ENCODE measurements around the gene RAB40B. TPM values are rescaled to one million over a fixed set of nuclear protein-coding genes. Genes with fewer than 3 reads are reported as not detected.

The RAB40B gene
- total RNA-seq, 1 donor from 2014 or later, result 11.5 TPM

GRCh38 chr17:82709676-82710498, 11.4 kb upstream of the RAB40B start:
- H3K36me3 ChIP-seq, result no peaks in the 10 kb centered on the region
- H3K9me3 ChIP-seq, result no peaks in the 10 kb centered on the region
- DNase-seq (no peak), ATAC-seq (no peak)
- no peak overlapping the region for H3K27ac ChIP-seq
- no peak overlapping the region for H3K4me3 ChIP-seq
- intact Hi-C loops (cut with DNase I), result no loop called here
- TF ChIP-seq CTCF (IDR thresholded peaks at IDR 0.05), result no peak
- H3K27me3 ChIP-seq, result no peaks in the 10 kb centered on the region
- H3K4me1 ChIP-seq, result no peaks in the 10 kb centered on the region

- TF ChIP-seq CTCF (IDR thresholded peaks at IDR 0.05), result no peak
- Histone ChIP-seq H3K4me3 (no peak overlapping the region), H3K27ac (no peak overlapping the region), H3K27me3 (no peaks in the 10 kb centered on the region), H3K36me3 (no peaks in the 10 kb centered on the region), H3K4me1 (no peaks in the 10 kb centered on the region), H3K9me3 (no peaks in the 10 kb centered on the region)
- no peak for ATAC-seq
- no peak for DNase-seq
- intact Hi-C loops (cut with DNase I), result no loop called here
Measured at GRCh38 chr17:82709024-82709675, 10.7 kb upstream of the RAB40B start.

- no peak overlapping the region for H3K27ac ChIP-seq
- no peaks in the 10 kb centered on the region for H3K27me3 ChIP-seq
- no peaks in the 10 kb centered on the region for H3K36me3 ChIP-seq
- no peak for TF ChIP-seq CTCF (IDR thresholded peaks at IDR 0.05)
- H3K4me1 ChIP-seq, result no peaks in the 10 kb centered on the region
- intact Hi-C loops (cut with DNase I), result no loop called here
- DNase-seq (no peak), ATAC-seq (no peak)
- H3K4me3 ChIP-seq, result no peak overlapping the region
- no peaks in the 10 kb centered on the region for H3K9me3 ChIP-seq
Measured at GRCh38 chr17:82705756-82706155, 7.3 kb upstream of the RAB40B start.

DNA sequence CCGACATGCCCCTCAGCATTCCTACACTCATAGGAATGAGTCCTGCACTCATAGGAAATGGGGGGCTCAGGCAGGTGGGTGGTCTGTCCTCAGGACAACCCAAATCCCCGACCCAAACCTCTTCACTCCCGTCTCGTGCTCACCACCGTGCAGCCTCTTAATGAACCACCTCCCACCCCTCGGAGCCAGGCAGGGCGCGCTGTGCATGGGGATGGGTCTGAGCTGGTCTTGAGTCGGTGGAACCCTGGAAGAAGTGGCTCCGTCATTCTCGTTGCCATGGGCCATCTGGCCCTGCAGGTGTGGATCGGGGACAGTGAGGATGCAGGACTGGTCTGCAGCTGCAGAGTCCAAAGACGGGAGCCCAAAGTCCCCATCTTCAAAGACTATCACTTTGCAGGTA, 6.4 kb upstream of the RAB40B start:
- intact Hi-C loops (cut with DNase I), result no loop called here
- Histone ChIP-seq H3K27ac (no peak overlapping the region), H3K27me3 (no peaks in the 10 kb centered on the region), H3K4me3 (no peak overlapping the region), H3K9me3 (no peaks in the 10 kb centered on the region), H3K4me1 (no peaks in the 10 kb centered on the region), H3K36me3 (no peaks in the 10 kb centered on the region)
- DNase-seq (no peak), ATAC-seq (no peak)
- TF ChIP-seq CTCF (IDR thresholded peaks at IDR 0.05), result no peak

DNA sequence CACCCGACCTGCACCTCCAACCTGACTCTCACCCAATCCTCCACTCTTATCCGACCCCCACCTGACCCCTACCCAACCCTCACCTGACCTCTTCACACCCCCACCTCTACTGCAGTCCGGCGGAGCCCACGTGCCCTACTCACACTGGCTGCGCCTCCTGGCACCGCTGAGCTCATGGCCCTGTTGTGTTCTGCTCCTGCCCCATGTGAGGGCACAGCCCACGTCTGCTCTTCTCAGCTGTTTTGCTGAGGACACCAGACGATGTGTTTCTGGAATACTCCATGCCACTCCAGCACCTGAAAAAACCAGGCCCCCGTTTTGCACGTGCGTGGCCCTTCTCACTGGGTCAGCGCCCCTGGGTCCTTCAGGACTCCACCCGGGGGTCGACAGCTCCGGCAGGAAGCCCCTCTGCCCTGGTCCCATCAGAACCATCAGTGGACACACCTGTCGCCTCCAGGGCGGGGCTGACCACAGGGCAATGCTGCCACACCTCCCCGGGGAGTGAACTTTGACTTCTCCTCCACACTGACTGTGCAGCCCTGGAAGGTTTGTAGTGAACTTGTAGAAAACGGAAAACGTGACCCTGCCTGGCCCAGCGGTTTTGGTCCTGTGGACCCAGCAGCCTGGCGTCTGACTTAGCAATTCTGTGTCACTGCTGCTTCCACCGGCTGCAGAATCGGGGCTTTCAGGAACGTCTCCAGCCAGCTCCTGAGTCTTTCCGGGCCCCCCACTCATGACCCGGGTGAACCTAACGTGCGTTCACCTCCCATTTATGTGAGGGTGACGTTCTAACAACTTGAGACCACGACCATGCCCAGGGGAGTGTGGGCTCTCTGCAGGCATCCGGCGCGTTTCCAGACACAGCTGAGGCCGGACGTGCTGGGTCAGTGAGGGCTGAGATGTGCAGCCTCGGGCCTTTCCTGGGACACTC, 5.7 kb upstream of the RAB40B start:
- Histone ChIP-seq H3K36me3 (no peaks in the 10 kb centered on the region), H3K4me1 (peaks cover 3% of the 10 kb centered on the region), H3K4me3 (no peak overlapping the region), H3K27me3 (no peaks in the 10 kb centered on the region), H3K9me3 (no peaks in the 10 kb centered on the region), H3K27ac (no peak overlapping the region)
- no peak for DNase-seq
- ATAC-seq, result no peak
- intact Hi-C loops (cut with DNase I), result no loop called here
- TF ChIP-seq CTCF (IDR thresholded peaks at IDR 0.05), result no peak

All from upper lobe of right lung (tissue), 1 donor.